H9 (cell line): ENCODE results near the gene GRB10. TPM values are rescaled to one million over a fixed set of nuclear protein-coding genes. Genes with fewer than 3 reads are reported as not detected.
"Not testable (repeated sequence)": the region's sequence is repeated elsewhere in the genome, so short reads cannot be mapped to it uniquely, and the experiment has no call there.

Experiments used
- DNase-seq: peaks from one replicate; pipeline ENCODE4 v3.0.0-alpha.2; 2017
- H2AFZ ChIP-seq: one replicate; pipeline ENCODE4 v1.6.1; 2013; ENCODE audit warnings: mild to moderate bottlenecking, low read length, control low read depth, moderate library complexity
- H2AK5ac ChIP-seq: 2 replicates; pipeline ENCODE4 v1.6.1; 2013; ENCODE audit warnings: low read length, control low read depth, mixed read lengths; ENCODE audit not compliant: insufficient read length
- H2BK120ac ChIP-seq: one replicate; pipeline ENCODE4 v1.6.1; 2013; ENCODE audit warnings: low read depth, mild to moderate bottlenecking, low read length, control low read depth, inconsistent platforms; ENCODE audit not compliant: poor library complexity, severe bottlenecking
- H2BK12ac ChIP-seq: 2 replicates; pipeline ENCODE4 v1.6.1; 2013; ENCODE audit warnings: low read length, control low read depth, mixed read lengths, low read depth; ENCODE audit not compliant: insufficient read length
- H2BK15ac ChIP-seq: 2 replicates; pipeline ENCODE4 v1.6.1; 2013; ENCODE audit warnings: low read depth, low read length, control low read depth
- H2BK20ac ChIP-seq: one replicate; pipeline ENCODE4 v1.6.1; 2013; ENCODE audit warnings: low read depth, mild to moderate bottlenecking, low read length, control low read depth, inconsistent platforms; ENCODE audit not compliant: poor library complexity, severe bottlenecking
- H2BK5ac ChIP-seq: 2 replicates; pipeline ENCODE4 v1.6.1; 2013; ENCODE audit warnings: low read length, control low read depth, mixed read lengths; ENCODE audit not compliant: insufficient read length
- H3K14ac ChIP-seq: 2 replicates; pipeline ENCODE4 v1.6.1; 2013; ENCODE audit warnings: low read length, control low read depth; ENCODE audit not compliant: insufficient read depth
- H3K18ac ChIP-seq: 2 replicates; pipeline ENCODE4 v1.6.1; 2013; ENCODE audit warnings: low read depth, mild to moderate bottlenecking, mixed read lengths, low read length, control low read depth; ENCODE audit not compliant: insufficient read length
- H3K23ac ChIP-seq: 2 replicates; pipeline ENCODE4 v1.6.1; 2013; ENCODE audit warnings: low read length, control low read depth, mixed read lengths, low read depth; ENCODE audit not compliant: insufficient read length
- H3K23me2 ChIP-seq: 2 replicates; pipeline ENCODE4 v1.6.1; 2013; ENCODE audit warnings: low read depth, mild to moderate bottlenecking, mixed read lengths, low read length, control low read depth; ENCODE audit not compliant: insufficient read length, poor library complexity, severe bottlenecking
- H3K27ac ChIP-seq: 2 replicates; pipeline ENCODE4 v1.5.1; 2013; ENCODE audit warnings: low read length, control low read depth, mixed read lengths, low read depth; ENCODE audit not compliant: insufficient read length
- H3K27me3 ChIP-seq: 2 replicates; pipeline ENCODE4 v1.6.1; 2013; ENCODE audit warnings: low read length, control low read depth, inconsistent platforms; ENCODE audit not compliant: insufficient read depth
- H3K4ac ChIP-seq: 2 replicates; pipeline ENCODE4 v1.6.1; 2013; ENCODE audit warnings: low read depth, mild to moderate bottlenecking, control low read depth, inconsistent platforms, low read length, moderate library complexity
- H3K4me1 ChIP-seq: 2 replicates; pipeline ENCODE4 v1.6.1; 2013; ENCODE audit warnings: low read length, control low read depth, inconsistent platforms; ENCODE audit not compliant: insufficient read depth
- H3K4me2 ChIP-seq: 2 replicates; pipeline ENCODE4 v1.6.1; 2013; ENCODE audit warnings: low read length, control low read depth, mixed read lengths; ENCODE audit not compliant: insufficient read length, insufficient read depth
- H3K56ac ChIP-seq: 2 replicates; pipeline ENCODE4 v1.6.1; 2013; ENCODE audit warnings: low read depth, mild to moderate bottlenecking, mixed read lengths, low read length, control low read depth; ENCODE audit not compliant: insufficient read length
- H3K79me1 ChIP-seq: 2 replicates; pipeline ENCODE4 v1.6.1; 2013; ENCODE audit warnings: low read depth, mild to moderate bottlenecking, moderate library complexity, low read length, control low read depth, inconsistent platforms; ENCODE audit not compliant: insufficient read depth, poor library complexity, severe bottlenecking
- H3K79me2 ChIP-seq: 2 replicates; pipeline ENCODE4 v1.6.1; 2013; ENCODE audit warnings: low read length, control low read depth, inconsistent platforms; ENCODE audit not compliant: insufficient read depth
- H3K9ac ChIP-seq: 2 replicates; pipeline ENCODE4 v1.6.1; 2013; ENCODE audit warnings: low read length, control low read depth, mixed read lengths; ENCODE audit not compliant: insufficient read length; ENCODE audit errors: extremely low read depth
- H3K9me3 ChIP-seq: one replicate; pipeline ENCODE4 v1.6.1; 2013; ENCODE audit warnings: low read depth, low read length, inconsistent platforms; ENCODE audit not compliant: control insufficient read depth
- H3T11ph ChIP-seq: one replicate; pipeline ENCODE4 v1.6.1; 2013; ENCODE audit warnings: mild to moderate bottlenecking, low read length, control low read depth, inconsistent platforms
- H4K20me1 ChIP-seq: one replicate; pipeline ENCODE4 v1.6.1; 2013; ENCODE audit not compliant: control insufficient read depth, insufficient read length, insufficient read depth
- H4K5ac ChIP-seq: 2 replicates; pipeline ENCODE4 v1.6.1; 2013; ENCODE audit warnings: low read depth, mild to moderate bottlenecking, mixed read lengths, low read length, control low read depth; ENCODE audit not compliant: insufficient read length
- H4K8ac ChIP-seq: replicated peaks from 2 replicates; pipeline ENCODE4 v1.6.1; 2013; ENCODE audit warnings: low read length, control low read depth, mixed read lengths, low read depth; ENCODE audit not compliant: insufficient read length
- H4K91ac ChIP-seq: 2 replicates; pipeline ENCODE4 v1.6.1; 2013; ENCODE audit warnings: low read depth, mild to moderate bottlenecking, moderate library complexity, mixed read lengths, low read length, control low read depth; ENCODE audit not compliant: insufficient read length
- H3K27ac Mint-ChIP-seq, 3 experiments: 2 replicates in 2 of 3; 3 replicates in 1 of 3; pipeline ENCODE4 v1.8.0; 2020 to 2021; ENCODE audit warnings: mixed read lengths in 3 of 3, mild to moderate bottlenecking in 1 of 3, moderate library complexity in 1 of 3
- H3K27me3 Mint-ChIP-seq: 2 replicates; pipeline ENCODE4 v1.8.0; 2021; ENCODE audit warnings: low read depth, mild to moderate bottlenecking, moderate library complexity, mixed read lengths
- H3K36me3 Mint-ChIP-seq, 3 experiments: 2 replicates in 2 of 3; 3 replicates in 1 of 3; pipeline ENCODE4 v1.8.0; 2020 to 2021; ENCODE audit warnings: low read depth in 3 of 3, mixed read lengths in 3 of 3; ENCODE audit not compliant: insufficient read depth in 1 of 3
- H3K4me1 Mint-ChIP-seq, 2 experiments: 2 replicates each; pipeline ENCODE4 v1.8.0; 2020; ENCODE audit warnings: mixed read lengths in 2 of 2
- H3K4me3 Mint-ChIP-seq, 2 experiments: 2 replicates in 1 of 2; 3 replicates in 1 of 2; pipeline ENCODE4 v1.8.0; 2020 to 2021; ENCODE audit warnings: mild to moderate bottlenecking in 2 of 2, mixed read lengths in 2 of 2, moderate library complexity in 1 of 2
- H3K9me3 Mint-ChIP-seq, 2 experiments: 2 replicates in 1 of 2; 3 replicates in 1 of 2; pipeline ENCODE4 v1.8.0; 2020; ENCODE audit warnings: mild to moderate bottlenecking in 2 of 2, mixed read lengths in 2 of 2, moderate library complexity in 1 of 2
- WGBS: extraction: QIAGEN DNeasy Blood & Tissue Kit; methylation state at CpG from one replicate; pipeline ENCODE4 v1.1.7; 2013; ENCODE audit warnings: missing lambda C conversion rate, low lambda C conversion rate, mixed read lengths; ENCODE audit not compliant: insufficient read length; ENCODE audit errors: extremely low coverage; 5-methylcytosine and 5-hydroxymethylcytosine counted together
- total RNA-seq: library from RNA; stranded (reverse); gene quantifications from 2 replicates; pipeline ENCODE4 v1.2.1, GENCODE V29; 2021
- TF ChIP-seq, protein P1 (sequence below): fragments of 200-600 bp; sonication (generic); conservative IDR thresholded peaks from 3 replicates; pipeline ENCODE4 v1.8.0; 2021; ENCODE audit warnings: antibody characterized with exemption, mild to moderate bottlenecking

The GRB10 gene
- total RNA-seq, 1 experiment from 2014 or later: 108 TPM

- no peak overlapping the region for H3K9ac ChIP-seq
- no peak overlapping the region for H2BK15ac ChIP-seq
- H4K91ac ChIP-seq: no peak overlapping the region
- no peak overlapping the region for H4K5ac ChIP-seq
- H3T11ph ChIP-seq: no peak overlapping the region
- H3K4me1 Mint-ChIP-seq: peaks cover 9 to 29% of the 10 kb centered on the region in 2 experiments
- H3K23me2 ChIP-seq: no peaks in the 10 kb centered on the region
- H3K27ac Mint-ChIP-seq: 0 out of 7 replicates have a peak overlapping the region, but pooled peaks of 1 of the 3 experiments have one; percentile 25
- peaks cover 25% of the 10 kb centered on the region; the same call in 1 of the 2 replicates for H3K79me2 ChIP-seq
- no peak overlapping the region for H4K8ac ChIP-seq
- no peak overlapping the region for H2BK12ac ChIP-seq
- no peaks in the 10 kb centered on the region for H3K9me3 ChIP-seq
- H3K4me1 ChIP-seq: no peaks in the 10 kb centered on the region; the same call in 1 of the 2 replicates
- H2BK20ac ChIP-seq: no peak overlapping the region
- H3K27ac ChIP-seq: no peak overlapping the region
- WGBS: no CpG with 5 or more reads among the region's 3 CpGs
- no peak overlapping the region for H2AFZ ChIP-seq
- DNase-seq: no peak
- no peak overlapping the region for H3K23ac ChIP-seq
- H3K36me3 Mint-ChIP-seq: peaks cover 12 to 17% (median 15%) of the 10 kb centered on the region in 3 experiments
- no peak overlapping the region for H3K4ac ChIP-seq
- peaks cover 0 to 10% of the 10 kb centered on the region in 2 experiments; a peak in 1 of 5 replicates for H3K9me3 Mint-ChIP-seq
- no peak overlapping the region for H3K4me3 Mint-ChIP-seq
- no peak overlapping the region for H3K14ac ChIP-seq
- H3K4me2 ChIP-seq: no peak overlapping the region
- H3K56ac ChIP-seq: no peak overlapping the region
- no peaks in the 10 kb centered on the region for H3K27me3 ChIP-seq
- H3K18ac ChIP-seq: no peak overlapping the region
- TF ChIP-seq, protein P1, sequence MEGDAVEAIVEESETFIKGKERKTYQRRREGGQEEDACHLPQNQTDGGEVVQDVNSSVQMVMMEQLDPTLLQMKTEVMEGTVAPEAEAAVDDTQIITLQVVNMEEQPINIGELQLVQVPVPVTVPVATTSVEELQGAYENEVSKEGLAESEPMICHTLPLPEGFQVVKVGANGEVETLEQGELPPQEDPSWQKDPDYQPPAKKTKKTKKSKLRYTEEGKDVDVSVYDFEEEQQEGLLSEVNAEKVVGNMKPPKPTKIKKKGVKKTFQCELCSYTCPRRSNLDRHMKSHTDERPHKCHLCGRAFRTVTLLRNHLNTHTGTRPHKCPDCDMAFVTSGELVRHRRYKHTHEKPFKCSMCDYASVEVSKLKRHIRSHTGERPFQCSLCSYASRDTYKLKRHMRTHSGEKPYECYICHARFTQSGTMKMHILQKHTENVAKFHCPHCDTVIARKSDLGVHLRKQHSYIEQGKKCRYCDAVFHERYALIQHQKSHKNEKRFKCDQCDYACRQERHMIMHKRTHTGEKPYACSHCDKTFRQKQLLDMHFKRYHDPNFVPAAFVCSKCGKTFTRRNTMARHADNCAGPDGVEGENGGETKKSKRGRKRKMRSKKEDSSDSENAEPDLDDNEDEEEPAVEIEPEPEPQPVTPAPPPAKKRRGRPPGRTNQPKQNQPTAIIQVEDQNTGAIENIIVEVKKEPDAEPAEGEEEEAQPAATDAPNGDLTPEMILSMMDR: no peak
- no peak overlapping the region for H2BK120ac ChIP-seq
- no peak overlapping the region for H2AK5ac ChIP-seq
- no peaks in the 10 kb centered on the region for H4K20me1 ChIP-seq
- H3K79me1 ChIP-seq: no peaks in the 10 kb centered on the region
- H2BK5ac ChIP-seq: no peak overlapping the region
- H3K27me3 Mint-ChIP-seq: no peaks in the 10 kb centered on the region
Observed at GRCh38 chr7:50738932-50739331, 43.8 kb downstream of the GRB10 start.

- not testable (repeated sequence) for H3K27me3 Mint-ChIP-seq, H3K9me3 Mint-ChIP-seq, DNase-seq, H3K4me3 Mint-ChIP-seq, H4K20me1 ChIP-seq, H3K4me1 ChIP-seq, H3K9me3 ChIP-seq, H2BK5ac ChIP-seq, H3K23ac ChIP-seq, H4K91ac ChIP-seq, H3K4ac ChIP-seq, H2BK12ac ChIP-seq, H3T11ph ChIP-seq, H3K27me3 ChIP-seq, H3K56ac ChIP-seq, H4K8ac ChIP-seq, H3K27ac ChIP-seq, H3K9ac ChIP-seq, H3K23me2 ChIP-seq, H4K5ac ChIP-seq, H2BK20ac ChIP-seq, H3K18ac ChIP-seq, H2AFZ ChIP-seq, H2BK15ac ChIP-seq, H3K27ac Mint-ChIP-seq, H2BK120ac ChIP-seq, H3K14ac ChIP-seq, H2AK5ac ChIP-seq, H3K4me2 ChIP-seq
- Mint-ChIP-seq H3K36me3 (peaks cover 20% of the 10 kb centered on the region in 3 experiments; a peak in 6 of 7 replicates), H3K4me1 (peaks cover 12 to 37% of the 10 kb centered on the region in 2 experiments)
- Histone ChIP-seq H3K79me1 (peaks cover 10% of the 10 kb centered on the region), H3K79me2 (peaks cover 27% of the 10 kb centered on the region; the same call in 1 of the 2 replicates)
- no CpG with 5 or more reads among the region's 8 CpGs for WGBS
Observed at GRCh38 chr7:50735836-50736235, 46.9 kb downstream of the GRB10 start.
